ENCODE data around the gene ADAM15.

ADAM15 gene

GRCh38 chr1:155099331-155099730 is 48.2 kb downstream of the ADAM15 start:
- DNase-seq (ENCODE audit: extremely low read depth, low read depth), result no peak
- TF ChIP-seq, protein P1, sequence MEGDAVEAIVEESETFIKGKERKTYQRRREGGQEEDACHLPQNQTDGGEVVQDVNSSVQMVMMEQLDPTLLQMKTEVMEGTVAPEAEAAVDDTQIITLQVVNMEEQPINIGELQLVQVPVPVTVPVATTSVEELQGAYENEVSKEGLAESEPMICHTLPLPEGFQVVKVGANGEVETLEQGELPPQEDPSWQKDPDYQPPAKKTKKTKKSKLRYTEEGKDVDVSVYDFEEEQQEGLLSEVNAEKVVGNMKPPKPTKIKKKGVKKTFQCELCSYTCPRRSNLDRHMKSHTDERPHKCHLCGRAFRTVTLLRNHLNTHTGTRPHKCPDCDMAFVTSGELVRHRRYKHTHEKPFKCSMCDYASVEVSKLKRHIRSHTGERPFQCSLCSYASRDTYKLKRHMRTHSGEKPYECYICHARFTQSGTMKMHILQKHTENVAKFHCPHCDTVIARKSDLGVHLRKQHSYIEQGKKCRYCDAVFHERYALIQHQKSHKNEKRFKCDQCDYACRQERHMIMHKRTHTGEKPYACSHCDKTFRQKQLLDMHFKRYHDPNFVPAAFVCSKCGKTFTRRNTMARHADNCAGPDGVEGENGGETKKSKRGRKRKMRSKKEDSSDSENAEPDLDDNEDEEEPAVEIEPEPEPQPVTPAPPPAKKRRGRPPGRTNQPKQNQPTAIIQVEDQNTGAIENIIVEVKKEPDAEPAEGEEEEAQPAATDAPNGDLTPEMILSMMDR (IDR thresholded peaks at IDR 0.05; ENCODE audit: low read depth, low read length), result no peak

DNA sequence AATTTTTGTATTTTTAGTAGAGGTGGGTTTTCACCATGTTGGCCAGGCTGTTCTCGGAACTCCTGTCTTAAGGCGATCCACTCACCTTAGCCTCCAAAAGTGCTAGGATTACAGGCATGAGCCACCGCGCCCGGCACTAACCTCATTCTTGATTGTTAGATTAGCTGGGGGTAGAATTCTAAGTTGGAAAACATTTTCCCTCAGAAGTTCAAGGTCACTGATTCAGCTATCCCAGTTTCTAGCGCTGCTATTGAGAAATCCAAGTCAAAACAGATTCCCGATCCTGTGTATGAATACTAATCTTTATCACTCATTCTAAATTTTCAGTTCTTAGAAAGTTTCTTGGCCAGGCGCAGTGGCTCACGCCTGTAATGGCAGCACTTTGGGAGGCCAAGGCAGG is 52.2 kb downstream of the ADAM15 start:
- TF ChIP-seq, protein P1 (IDR thresholded peaks at IDR 0.05; ENCODE audit: low read depth, low read length), result no peak
- DNase-seq (ENCODE audit: extremely low read depth, low read depth), result no peak

DNA sequence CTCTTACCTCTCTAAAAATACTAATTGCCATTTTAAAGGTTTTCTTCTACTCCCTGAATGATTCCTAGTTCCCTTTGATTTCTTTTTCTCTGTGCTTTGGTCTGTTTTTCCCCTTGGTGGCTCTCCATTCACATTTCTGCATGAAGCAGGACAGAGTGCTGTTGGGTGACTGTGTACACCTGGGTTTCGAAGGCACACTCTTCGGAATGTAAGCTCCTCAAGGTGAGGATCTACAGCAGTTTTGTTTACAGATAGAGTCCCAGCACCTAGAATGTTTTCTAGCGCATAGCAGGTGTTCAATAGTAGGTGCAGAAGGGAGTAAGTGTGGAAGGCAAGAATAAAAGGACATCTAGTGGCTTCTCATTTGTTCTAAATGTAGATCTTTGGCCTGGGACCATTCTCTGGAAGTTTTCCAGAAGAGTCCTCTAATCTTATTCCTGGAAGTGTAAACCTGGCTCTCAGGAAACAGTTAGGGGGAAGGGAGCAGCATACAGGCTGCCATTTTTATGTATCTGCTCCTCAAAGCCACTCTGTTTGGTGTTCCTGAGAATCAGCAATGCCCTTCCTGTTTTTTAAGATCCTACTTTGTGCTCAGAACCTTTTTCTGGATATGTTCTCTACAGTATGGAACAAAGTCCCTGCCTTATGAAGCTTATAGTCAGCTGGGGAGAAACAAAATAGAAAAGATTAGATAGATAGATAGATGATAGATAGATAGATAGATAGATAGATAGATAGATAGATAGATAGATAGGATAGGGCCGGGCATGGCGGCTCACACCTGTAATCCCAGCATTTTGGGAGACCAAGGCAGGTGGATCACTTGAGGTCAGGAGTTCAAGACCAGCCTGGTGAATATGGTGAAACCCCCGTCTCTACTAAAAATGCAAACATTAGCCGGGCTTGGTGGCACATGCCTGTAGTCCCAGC is 53.8 kb downstream of the ADAM15 start:
- TF ChIP-seq, protein P1 (IDR thresholded peaks at IDR 0.05; ENCODE audit: low read depth, low read length), result no peak

DNA sequence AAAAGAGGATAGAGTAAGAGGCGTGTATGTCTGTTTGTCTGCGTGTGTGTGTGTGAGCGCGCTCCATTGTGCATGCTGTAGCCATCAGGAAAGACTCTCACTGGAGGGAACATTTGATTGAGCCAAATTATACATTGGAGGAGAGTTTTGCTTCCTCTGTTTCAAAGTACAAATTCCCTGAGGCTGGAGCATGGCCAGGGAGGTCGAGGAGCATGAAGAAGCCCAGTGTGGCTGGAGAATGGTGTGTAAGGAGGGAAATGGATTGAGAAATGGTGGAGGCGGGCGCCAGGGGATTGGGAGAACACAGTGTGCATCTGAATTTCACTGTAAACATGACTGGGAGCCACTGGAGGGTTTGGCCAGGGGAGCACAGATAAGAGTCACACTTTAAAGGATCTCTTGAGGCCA is 54.5 kb downstream of the ADAM15 start:
- TF ChIP-seq, protein P1 (IDR thresholded peaks at IDR 0.05; ENCODE audit: low read depth, low read length), result no peak
- no peak for DNase-seq (ENCODE audit: extremely low read depth, low read depth)

More for the DNA sequence above, 53.8 kb downstream of the ADAM15 start:
- no peak for DNase-seq (ENCODE audit: extremely low read depth, low read depth)

DNA sequence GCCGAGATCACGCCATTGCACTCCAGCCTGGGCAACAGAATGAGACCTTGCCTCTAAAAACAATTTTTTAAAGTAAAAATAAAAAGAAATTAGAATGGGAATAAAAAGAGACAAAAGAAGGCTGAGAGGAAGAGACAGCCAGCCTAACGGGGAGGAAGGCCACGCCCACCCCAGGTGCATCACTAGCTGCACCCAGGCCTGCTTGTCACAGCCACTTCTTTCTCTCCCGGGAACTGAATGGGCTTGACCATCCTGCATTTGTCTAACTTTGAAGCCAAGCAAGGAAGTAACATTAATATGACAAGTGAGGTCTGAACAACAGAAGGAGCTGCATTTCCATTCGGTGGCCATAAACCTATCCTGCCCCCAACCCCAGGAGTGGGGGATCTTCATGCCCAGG is 55.7 kb downstream of the ADAM15 start:
- TF ChIP-seq, protein P1 (IDR thresholded peaks at IDR 0.05; ENCODE audit: low read depth, low read length), result no peak

DNA sequence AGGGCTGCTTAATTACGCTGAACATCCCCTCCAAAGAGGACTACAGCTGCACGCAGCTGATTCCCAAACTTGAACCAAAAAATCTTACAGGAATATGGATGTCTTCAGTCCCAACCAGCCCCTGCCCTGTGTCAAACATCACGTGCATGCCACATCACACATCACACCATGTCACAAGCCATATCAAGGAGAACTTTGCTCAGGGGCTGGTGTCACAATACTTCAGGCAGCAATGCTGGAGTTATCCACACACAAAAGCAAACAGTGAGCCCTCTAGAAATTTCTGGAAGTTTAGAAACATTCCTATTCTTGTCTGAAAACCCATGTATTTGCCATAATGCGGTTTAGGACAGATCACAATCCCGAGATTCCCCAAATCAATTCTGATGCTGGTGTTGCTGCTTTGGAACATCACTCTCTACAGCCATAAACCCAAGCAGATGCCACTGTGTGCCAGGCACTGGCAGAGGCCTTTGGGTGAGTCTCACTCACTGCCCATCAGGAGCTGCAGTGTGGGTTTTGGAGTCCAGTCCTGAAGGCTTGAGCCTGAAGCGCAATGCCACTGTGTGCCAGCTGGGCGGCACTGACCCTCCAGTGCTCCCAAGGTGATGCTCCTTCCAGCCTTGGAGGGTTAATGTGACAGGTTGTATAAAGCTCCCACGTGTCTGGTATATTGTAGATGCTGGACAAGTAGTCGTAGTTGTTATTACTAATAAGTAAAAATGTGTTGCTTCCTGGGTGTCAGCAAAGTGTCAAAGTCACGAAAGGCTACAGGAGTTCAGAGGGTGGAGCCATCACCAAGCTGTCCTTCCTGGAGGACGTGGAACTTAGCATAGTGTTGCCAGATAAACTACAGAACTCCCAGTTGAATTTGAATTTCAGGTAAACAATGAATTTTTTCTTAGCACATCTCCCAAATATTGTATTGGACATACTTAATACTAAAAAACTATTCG is 56.5 kb downstream of the ADAM15 start:
- TF ChIP-seq, protein P1 (IDR thresholded peaks at IDR 0.05; ENCODE audit: low read depth, low read length), result no peak
- DNase-seq (ENCODE audit: extremely low read depth, low read depth), result no peak

More for the DNA sequence above, 55.7 kb downstream of the ADAM15 start:
- DNase-seq (ENCODE audit: extremely low read depth, low read depth), result no peak
